Activated CD4-positive, alpha-beta T cell treated with anti-CD3 and anti-CD28 coated beads for 36 hours (primary cell): Measurements from ENCODE around the gene NFIC. TPM values are rescaled to one million over a fixed set of nuclear protein-coding genes. Genes with fewer than 3 reads are reported as not detected.

Experiments
- ATAC-seq: fragments of 200-7000 bp; cut with Tn5 transposase; one replicate; pipeline ENCODE4 v1.10.0; 2021; ENCODE audit warnings: mild to moderate bottlenecking, moderate library complexity
- CTCF ChIA-PET: fragments of 350-600 bp; sonication (Branson Sonifier 250); formaldehyde crosslinking; loops from one replicate; lab custom pipeline; 2021; ENCODE audit warnings: antibody characterized with exemption; lab: Charles Lee
- POLR2A ChIA-PET: fragments of 350-600 bp; sonication (Branson Sonifier 250); formaldehyde crosslinking; loops from one replicate; lab custom pipeline; 2021; ENCODE audit warnings: antibody characterized with exemption, inconsistent platforms; lab: Charles Lee
- DNase-seq: peaks from one replicate; pipeline ENCODE4 v3.0.0-alpha.2; 2020
- H3K27ac Mint-ChIP-seq: one replicate; pipeline ENCODE4 v1.8.0; 2021; ENCODE audit warnings: mixed read lengths
- H3K27me3 Mint-ChIP-seq: one replicate; pipeline ENCODE4 v1.8.0; 2021; ENCODE audit warnings: mixed read lengths
- H3K36me3 Mint-ChIP-seq: one replicate; pipeline ENCODE4 v1.8.0; 2021; ENCODE audit warnings: low read depth, mixed read lengths
- H3K4me1 Mint-ChIP-seq: one replicate; pipeline ENCODE4 v1.8.0; 2021; ENCODE audit warnings: mixed read lengths
- H3K4me3 Mint-ChIP-seq: one replicate; pipeline ENCODE4 v1.8.0; 2021; ENCODE audit warnings: mild to moderate bottlenecking, moderate library complexity, mixed read lengths
- H3K9me3 Mint-ChIP-seq: one replicate; pipeline ENCODE4 v1.8.0; 2021; ENCODE audit warnings: low read depth, mixed read lengths
- intact Hi-C, 2 experiments: fragments of 100-400 bp; cut with DNase I in 1 of 2; cut with micrococcal nuclease in 1 of 2; formaldehyde crosslinking; loops; one replicate each; pipeline versions ENCODE4 v1.14.2 to v1.15.1; 2022 to 2024; cut with DNase I, micrococcal nuclease
- total RNA-seq, 2 experiments: library from RNA; stranded (reverse); gene quantifications; one replicate each; pipeline ENCODE4 v1.2.3, GENCODE V29; 2021

The NFIC gene
- total RNA-seq, 2 experiments from 2014 or later, result 20.5 to 22.6 TPM

- no peak for ATAC-seq
- Mint-ChIP-seq H3K9me3 (no peaks in the 10 kb centered on the region), H3K36me3 (no peaks in the 10 kb centered on the region), H3K4me3 (no peak overlapping the region), H3K27ac (no peak overlapping the region), H3K27me3 (no peaks in the 10 kb centered on the region), H3K4me1 (no peaks in the 10 kb centered on the region)
- no peak for DNase-seq
- ChIA-PET CTCF (interaction anchor here (0.7 kb wide), 1 partner anchor 11 kb away, joined by 3 read pairs; no protein-coding TSS in a partner anchor), POLR2A (interaction anchor here (0.7 kb wide), 1 partner anchor 11 kb away, joined by 4 read pairs; no protein-coding TSS in a partner anchor)
- intact Hi-C loops, result no loop called here
Measured at GRCh38 chr19:3350014-3350663, 16.2 kb upstream of the NFIC start.

GRCh38 chr19:3351702-3352447 lies 14.5 kb upstream of the NFIC start:
- intact Hi-C loops, result no loop called here

GRCh38 chr19:3353493-3353892 lies 12.9 kb upstream of the NFIC start:
- no peak overlapping the region for H3K4me3 Mint-ChIP-seq
- intact Hi-C loops, result no loop called here
- no peaks in the 10 kb centered on the region for H3K36me3 Mint-ChIP-seq
- DNase-seq (no peak), ATAC-seq (no peak)
- peaks cover 13% of the 10 kb centered on the region for H3K4me1 Mint-ChIP-seq
- H3K9me3 Mint-ChIP-seq, result no peaks in the 10 kb centered on the region
- ChIA-PET CTCF (interaction anchor here (1.2 to 2.6 kb wide), 3 partner anchors 25 to 132 kb away, joined by 4 to 10 read pairs (median 6); no protein-coding TSS in a partner anchor), POLR2A (no interaction called here)
- H3K27ac Mint-ChIP-seq, result no peak overlapping the region
- peaks cover 8% of the 10 kb centered on the region for H3K27me3 Mint-ChIP-seq

More at GRCh38 chr19:3351702-3352447, 14.5 kb upstream of the NFIC start:
- no peaks in the 10 kb centered on the region for H3K9me3 Mint-ChIP-seq
- H3K27me3 Mint-ChIP-seq, result no peaks in the 10 kb centered on the region
- no peaks in the 10 kb centered on the region for H3K36me3 Mint-ChIP-seq
- no peak overlapping the region for H3K4me3 Mint-ChIP-seq
- ChIA-PET POLR2A (no interaction called here), CTCF (interaction anchor here (2.6 kb wide), 1 partner anchor 77 kb away, joined by 10 read pairs; no protein-coding TSS in a partner anchor)
- no peak overlapping the region for H3K27ac Mint-ChIP-seq
- no peak for DNase-seq
- peaks cover 2% of the 10 kb centered on the region for H3K4me1 Mint-ChIP-seq
- no peak for ATAC-seq

DNA sequence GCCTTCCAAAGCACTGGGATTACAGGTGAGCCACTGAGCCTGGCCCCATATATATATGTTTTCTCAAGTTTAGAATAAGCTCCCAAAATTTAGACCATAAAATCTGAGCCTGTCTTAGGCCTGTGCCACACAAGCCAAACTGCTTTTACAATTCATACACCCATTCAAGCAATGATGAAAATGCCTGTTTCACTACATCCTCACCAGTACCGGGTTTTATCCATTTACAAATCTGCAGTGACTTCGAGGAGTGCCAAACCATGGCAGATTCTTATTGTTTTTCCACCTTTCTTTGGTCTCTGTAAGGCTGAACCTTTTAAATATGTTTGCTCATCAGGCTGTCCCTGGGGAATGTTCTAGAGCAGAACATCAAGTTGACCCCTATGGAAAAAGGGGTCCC lies 9.6 kb upstream of the NFIC start:
- H3K27ac Mint-ChIP-seq, result peak overlapping the region; percentile 51
- peaks cover 24% of the 10 kb centered on the region for H3K4me1 Mint-ChIP-seq
- no peak overlapping the region for H3K4me3 Mint-ChIP-seq
- ChIA-PET CTCF (no interaction called here), POLR2A (no interaction called here)
- H3K36me3 Mint-ChIP-seq, result no peaks in the 10 kb centered on the region
- H3K27me3 Mint-ChIP-seq, result peaks cover 11% of the 10 kb centered on the region
- ATAC-seq (no peak), DNase-seq (no peak)
- intact Hi-C loops, result no loop called here
- no peaks in the 10 kb centered on the region for H3K9me3 Mint-ChIP-seq

- Mint-ChIP-seq H3K4me3 (peak overlapping the region; percentile 60), H3K4me1 (peaks cover 30% of the 10 kb centered on the region), H3K27me3 (peaks cover 11% of the 10 kb centered on the region), H3K27ac (peak overlapping the region; percentile 51), H3K9me3 (no peaks in the 10 kb centered on the region), H3K36me3 (no peaks in the 10 kb centered on the region)
- no peak for ATAC-seq
- peak; percentile 41 for DNase-seq
- POLR2A ChIA-PET, result no interaction called here
- CTCF ChIA-PET, result no interaction called here
- intact Hi-C loops, result no loop called here
Measured at GRCh38 chr19:3357271-3357991, 9.0 kb upstream of the NFIC start.

GRCh38 chr19:3357992-3358688 lies 8.2 kb upstream of the NFIC start:
- Mint-ChIP-seq H3K27ac (no peak overlapping the region), H3K27me3 (peaks cover 11% of the 10 kb centered on the region), H3K36me3 (no peaks in the 10 kb centered on the region), H3K9me3 (no peaks in the 10 kb centered on the region), H3K4me1 (peaks cover 30% of the 10 kb centered on the region), H3K4me3 (peak overlapping the region; percentile 60)
- CTCF ChIA-PET, result no interaction called here
- no peak for ATAC-seq
- POLR2A ChIA-PET, result no interaction called here
- peak; percentile 32 for DNase-seq
- intact Hi-C loops, result no loop called here

DNA sequence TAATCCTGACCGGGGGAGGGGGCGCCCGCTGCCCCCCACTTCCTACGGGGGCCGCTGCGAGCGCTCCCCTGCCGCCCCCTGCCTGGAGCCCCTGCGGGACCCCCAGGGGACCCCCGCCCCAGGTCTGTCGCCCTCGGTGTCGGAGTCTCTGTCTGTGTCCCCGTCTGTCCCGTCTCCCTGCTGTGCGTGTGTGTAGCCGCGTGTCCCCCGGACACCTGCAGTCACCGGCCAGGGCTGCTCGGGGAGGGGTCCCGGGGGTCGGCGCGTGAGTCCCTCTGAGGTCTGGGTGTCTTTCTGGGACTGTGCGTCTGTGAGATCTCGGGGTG lies 7.7 kb upstream of the NFIC start:
- intact Hi-C loops, result loop anchor here in 1 of 2 experiments (1.0 kb wide), 1 partner anchor 9 kb away; no protein-coding TSS in a partner anchor
- Mint-ChIP-seq H3K27me3 (peaks cover 11% of the 10 kb centered on the region), H3K4me1 (peaks cover 30% of the 10 kb centered on the region), H3K9me3 (no peaks in the 10 kb centered on the region), H3K4me3 (peak overlapping the region; percentile 73), H3K36me3 (no peaks in the 10 kb centered on the region), H3K27ac (peak overlapping the region; percentile 79)
- ChIA-PET POLR2A (no interaction called here), CTCF (no interaction called here)
- ATAC-seq (no peak), DNase-seq (no peak)

- CTCF ChIA-PET, result no interaction called here
- H3K4me3 Mint-ChIP-seq, result peak overlapping the region; percentile 73
- no peaks in the 10 kb centered on the region for H3K36me3 Mint-ChIP-seq
- peaks cover 30% of the 10 kb centered on the region for H3K4me1 Mint-ChIP-seq
- H3K27me3 Mint-ChIP-seq, result peaks cover 11% of the 10 kb centered on the region
- H3K9me3 Mint-ChIP-seq, result no peaks in the 10 kb centered on the region
- ATAC-seq (peak; percentile 33), DNase-seq (peak; percentile 76)
- intact Hi-C loops, result loop anchor here in 1 of 2 experiments (1.0 kb wide), 1 partner anchor 8 kb away; no protein-coding TSS in a partner anchor
- H3K27ac Mint-ChIP-seq, result peak overlapping the region; percentile 79
- POLR2A ChIA-PET, result no interaction called here
Measured at GRCh38 chr19:3359015-3359918, 7.1 kb upstream of the NFIC start.

DNA sequence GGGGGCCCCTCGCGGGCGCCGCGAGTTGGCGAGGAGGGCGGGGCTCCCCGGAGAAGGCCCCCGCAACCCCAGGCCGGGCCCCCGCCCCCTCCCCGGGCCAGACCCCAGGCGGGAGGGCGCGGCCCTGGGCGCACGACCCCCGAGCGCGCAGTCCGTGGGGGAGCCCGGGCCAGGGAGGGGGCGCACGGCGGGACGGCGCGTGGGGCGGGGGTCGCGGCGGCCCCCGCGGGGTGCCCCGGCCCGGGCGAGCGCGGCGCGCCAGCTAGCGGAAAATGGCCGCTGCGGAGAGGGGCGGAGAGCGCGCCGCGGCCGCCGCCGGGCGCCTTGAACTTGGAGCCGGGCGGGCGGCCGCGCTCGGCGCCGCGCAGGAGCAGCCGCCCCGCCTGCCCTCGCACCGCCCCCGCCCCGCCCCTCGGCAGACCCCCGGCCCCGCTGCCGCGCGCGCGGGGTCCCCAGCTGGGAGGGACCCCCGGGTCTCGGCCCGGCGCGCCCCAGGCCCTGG lies 6.4 kb upstream of the NFIC start:
- H3K27me3 Mint-ChIP-seq, result peaks cover 11% of the 10 kb centered on the region
- CTCF ChIA-PET, result no interaction called here
- H3K4me3 Mint-ChIP-seq, result peak overlapping the region; percentile 86

More for the DNA sequence above, 6.4 kb upstream of the NFIC start:
- Mint-ChIP-seq H3K27ac (no peak overlapping the region), H3K36me3 (no peaks in the 10 kb centered on the region), H3K9me3 (no peaks in the 10 kb centered on the region), H3K4me1 (peaks cover 30% of the 10 kb centered on the region)
- intact Hi-C loops, result loop anchor here (1.0 to 5.0 kb wide), 4 partner anchors 7 to 577 kb away; partner anchors contain the start of gene SGTA (in 1 of the 2)
- DNase-seq (peak; percentile 61), ATAC-seq (peak; percentile 33)
- POLR2A ChIA-PET, result no interaction called here
